Cardiac fibroblast (primary cell): ENCODE measurements around the gene TSHR.
"Not testable (repeated sequence)": the region's sequence is repeated elsewhere in the genome, so short reads cannot be mapped to it uniquely, and the experiment has no call there.

ENCODE experiments used
- DNase-seq, 2 donors: peaks; one replicate each; pipeline versions ENCODE4 v3.0.0 to v3.0.0-alpha.2; 2010; ENCODE audit warnings: low read depth in 2 of 2
- H3K4me3 ChIP-seq, 2 donors: replicated peaks in 1 of 2; 1 replicate in 1 of 2; 2 replicates in 1 of 2; pipeline ENCODE4 v1.5.1; 2011; ENCODE audit warnings: low read depth in 2 of 2, low read length in 2 of 2, mild to moderate bottlenecking in 2 of 2, moderate library complexity in 1 of 2
- CTCF ChIP-seq: IDR thresholded peaks from one replicate; pipeline ENCODE4 v1.5.1; 2011; ENCODE audit warnings: low read depth, mild to moderate bottlenecking, low read length, inconsistent platforms

The TSHR gene

GRCh38 chr14:81006266-81006665, 50.8 kb downstream of the TSHR start:
- no peak for DNase-seq
- H3K4me3 ChIP-seq, result no peak overlapping the region
- TF ChIP-seq CTCF, result no peak

- TF ChIP-seq CTCF, result no peak
- DNase-seq, result no peak
- no peak overlapping the region for H3K4me3 ChIP-seq
Measured at GRCh38 chr14:81007131-81007530, 51.7 kb downstream of the TSHR start.

GRCh38 chr14:81009346-81009745, 53.9 kb downstream of the TSHR start:
- no peak for TF ChIP-seq CTCF
- no peak overlapping the region for H3K4me3 ChIP-seq

GRCh38 chr14:81018251-81018650, 62.8 kb downstream of the TSHR start:
- no peak overlapping the region for H3K4me3 ChIP-seq
- no peak for DNase-seq

More at GRCh38 chr14:81009346-81009745, 53.9 kb downstream of the TSHR start:
- no peak for DNase-seq

GRCh38 chr14:81018684-81019083, 63.3 kb downstream of the TSHR start:
- H3K4me3 ChIP-seq, result no peak overlapping the region
- no peak for TF ChIP-seq CTCF
- DNase-seq, result no peak

More at GRCh38 chr14:81018251-81018650, 62.8 kb downstream of the TSHR start:
- TF ChIP-seq CTCF, result no peak

GRCh38 chr14:81019113-81019512, 63.7 kb downstream of the TSHR start:
- H3K4me3 ChIP-seq, DNase-seq: not testable (repeated sequence)

- H3K4me3 ChIP-seq, result no peak overlapping the region
- TF ChIP-seq CTCF, result no peak
- no peak for DNase-seq
Measured at GRCh38 chr14:81023095-81023710, 67.8 kb downstream of the TSHR start.
